Naive thymus-derived CD4-positive, alpha-beta T cell (primary cell): ENCODE data around the gene BRS3. TPM values are rescaled to one million over a fixed set of nuclear protein-coding genes. Genes with fewer than 3 reads are reported as not detected.

Source experiments
- ATAC-seq: fragments of 150-1000 bp; cut with Tn5 transposase; 2 replicates; pipeline ENCODE4 v1.10.0; 2021; ENCODE audit warnings: mild to moderate bottlenecking, moderate library complexity
- CTCF ChIA-PET: fragments of 350-600 bp; sonication (Branson Sonifier 250); formaldehyde crosslinking; loops from one replicate; lab custom pipeline; 2021; ENCODE audit warnings: antibody characterized with exemption; lab: Charles Lee
- POLR2A ChIA-PET: fragments of 350-600 bp; sonication (Branson Sonifier 250); formaldehyde crosslinking; loops from one replicate; lab custom pipeline; 2021; ENCODE audit warnings: antibody characterized with exemption, inconsistent platforms; lab: Charles Lee
- DNase-seq, 9 donors: peaks; one replicate each; pipeline versions ENCODE4 v3.0.0 to v3.0.0-alpha.2; 2020 to 2022; ENCODE audit warnings: mixed read lengths in 1 of 9
- H3K27ac ChIP-seq: one replicate; pipeline ENCODE4 v1.7.0; 2013; ENCODE audit warnings: mild to moderate bottlenecking, low read depth, low read length, moderate library complexity
- H3K27me3 ChIP-seq, 2 donors: one replicate each; pipeline ENCODE4 v1.7.0; 2013; ENCODE audit warnings: low read length in 2 of 2, mild to moderate bottlenecking in 2 of 2, moderate library complexity in 2 of 2; ENCODE audit not compliant: control insufficient read depth in 2 of 2, insufficient read depth in 2 of 2
- H3K36me3 ChIP-seq, 3 experiments: 1 replicate in 2 of 3; 2 replicates in 1 of 3; pipeline ENCODE4 v1.7.0; 2013; ENCODE audit warnings: low read length in 3 of 3, mild to moderate bottlenecking in 3 of 3, moderate library complexity in 1 of 3; ENCODE audit not compliant: insufficient read depth in 3 of 3, control insufficient read depth in 2 of 3
- H3K4me1 ChIP-seq, 2 donors: one replicate each; pipeline ENCODE4 v1.7.0; 2013; ENCODE audit warnings: low read length in 2 of 2, mild to moderate bottlenecking in 2 of 2, moderate library complexity in 1 of 2; ENCODE audit not compliant: control insufficient read depth in 2 of 2, insufficient read depth in 2 of 2
- H3K4me3 ChIP-seq: 2 replicates; pipeline ENCODE4 v1.7.0; 2013; ENCODE audit warnings: mild to moderate bottlenecking, low read length
- H3K9me3 ChIP-seq, 3 experiments: 1 replicate in 2 of 3; 2 replicates in 1 of 3; pipeline ENCODE4 v1.7.0; 2013; ENCODE audit warnings: low read length in 3 of 3; ENCODE audit not compliant: control insufficient read depth in 2 of 3
- H3K27ac Mint-ChIP-seq, 9 donors: one replicate each; pipeline ENCODE4 v1.8.0; 2020 to 2022; ENCODE audit warnings: mixed read lengths in 9 of 9, mild to moderate bottlenecking in 8 of 9, moderate library complexity in 5 of 9, inconsistent platforms in 2 of 9
- H3K27me3 Mint-ChIP-seq, 5 donors: one replicate each; pipeline ENCODE4 v1.8.0; 2021 to 2022; ENCODE audit warnings: mixed read lengths in 5 of 5, mild to moderate bottlenecking in 1 of 5
- H3K36me3 Mint-ChIP-seq, 5 donors: one replicate each; pipeline ENCODE4 v1.8.0; 2020 to 2022; ENCODE audit warnings: mixed read lengths in 5 of 5, mild to moderate bottlenecking in 3 of 5, inconsistent platforms in 1 of 5
- H3K4me1 Mint-ChIP-seq, 7 donors: one replicate each; pipeline ENCODE4 v1.8.0; 2020 to 2022; ENCODE audit warnings: mixed read lengths in 7 of 7, mild to moderate bottlenecking in 3 of 7, inconsistent platforms in 1 of 7
- H3K4me3 Mint-ChIP-seq, 10 donors: one replicate each; pipeline ENCODE4 v1.8.0; 2020 to 2022; ENCODE audit warnings: mild to moderate bottlenecking in 10 of 10, mixed read lengths in 10 of 10, moderate library complexity in 6 of 10, inconsistent platforms in 2 of 10
- H3K9me3 Mint-ChIP-seq, 11 donors: one replicate each; pipeline ENCODE4 v1.8.0; 2020 to 2022; ENCODE audit warnings: mixed read lengths in 11 of 11, mild to moderate bottlenecking in 4 of 11, inconsistent platforms in 1 of 11, moderate library complexity in 1 of 11
- intact Hi-C, 2 donors: fragments of 100-400 bp; cut with micrococcal nuclease; formaldehyde crosslinking; loops; one replicate each; pipeline ENCODE4 v1.15.1; 2023
- polyA plus RNA-seq, 2 donors: library from polyadenylated mRNA; unstranded; fragments of 300-500 nt; fragmentation: Illumina TruSeq; gene quantifications; one replicate each; pipeline ENCODE4 v1.2.3, GENCODE V29; 2021
- total RNA-seq, 6 experiments: library from RNA in 5 of 6; stranded (reverse) in 5 of 6; gene quantifications; 1 replicate in 5 of 6; 2 replicates in 1 of 6; pipeline ENCODE4 v1.2.3 and lab custom pipeline; 2021 to 2026

Gene BRS3
- total and polyA plus RNA-seq, 7 experiments from 2014 or later: not detected

DNA sequence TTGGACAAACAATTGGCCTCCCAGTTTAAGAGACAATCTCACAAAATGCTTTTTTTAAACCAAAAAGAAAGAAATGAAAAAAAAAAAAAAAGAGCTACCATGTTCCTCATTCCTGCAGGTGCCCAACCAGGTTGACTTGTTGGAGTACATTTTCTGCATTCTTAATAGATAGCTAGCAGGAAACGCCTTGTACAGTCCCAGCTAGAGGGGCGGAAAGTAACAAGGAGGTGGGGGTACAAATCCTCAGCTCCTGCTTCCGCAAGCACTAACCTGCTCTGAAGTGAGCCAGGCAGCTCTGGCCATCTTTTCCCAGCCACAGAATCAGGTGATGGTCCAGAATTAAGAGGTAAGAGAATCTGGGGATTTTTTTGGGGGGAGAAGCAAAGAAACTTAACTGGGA lies 44.2 kb downstream of the BRS3 start, which contains the start of gene VGLL1:
Gene VGLL1, plus strand, starts transcription at position 265 of the 400 bp plus-strand sequence. CDS start 3,806 bp downstream, outside the sequence.
- intact Hi-C loops: no loop called here
- Histone ChIP-seq H3K9me3 (no peaks in the 10 kb centered on the region), H3K4me3 (no peak within 1 kb of the TSS), H3K4me1 (no peaks in the 10 kb centered on the region), H3K27me3 (no peaks in the 10 kb centered on the region), H3K36me3 (no peaks in the 10 kb centered on the region), H3K27ac (no peak within 1 kb of the TSS)
- DNase-seq (no peak), ATAC-seq (no peak)
- Mint-ChIP-seq H3K27ac (no peak within 1 kb of the TSS), H3K4me1 (peaks cover 0 to 8% (median 6%) of the 10 kb centered on the region in 7 donors), H3K27me3 (peaks cover 0 to 14% (median 0%) of the 10 kb centered on the region in 5 donors), H3K4me3 (no peak within 1 kb of the TSS), H3K36me3 (no peaks in the 10 kb centered on the region), H3K9me3 (peaks cover 0 to 5% (median 0%) of the 10 kb centered on the region in 11 donors)
- ChIA-PET CTCF (interaction anchor here (0.6 kb wide), 1 partner anchor 13 kb away, joined by 3 read pairs; no protein-coding TSS in a partner anchor), POLR2A (no interaction called here)

DNA sequence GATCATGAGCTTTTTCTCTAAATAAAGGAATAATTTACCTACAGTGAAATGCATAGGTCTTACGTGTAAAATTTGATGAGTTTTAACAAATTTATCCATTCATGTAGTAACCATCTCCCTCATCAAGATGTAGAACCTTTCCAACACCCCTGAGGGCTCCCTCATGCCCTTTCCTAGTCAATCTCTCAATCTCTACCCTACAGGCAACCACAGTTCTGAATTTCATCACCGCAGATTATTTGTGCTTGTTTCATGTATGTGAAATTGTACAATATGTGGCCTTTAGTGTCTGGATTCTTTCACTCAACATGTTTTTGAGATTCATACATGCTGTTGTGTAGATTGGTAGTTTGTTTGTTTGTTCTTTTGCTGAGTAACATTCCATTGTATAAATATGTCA lies 46.4 kb downstream of the BRS3 start:
- H3K27ac ChIP-seq: no peak overlapping the region
- H3K9me3 Mint-ChIP-seq: peaks cover 0 to 2% (median 0%) of the 10 kb centered on the region in 11 donors
- no peaks in the 10 kb centered on the region for H3K36me3 Mint-ChIP-seq
- no peaks in the 10 kb centered on the region for H3K36me3 ChIP-seq
- no peaks in the 10 kb centered on the region for H3K27me3 ChIP-seq
- H3K4me3 ChIP-seq: no peak overlapping the region
- H3K4me1 Mint-ChIP-seq: peaks cover 0 to 14% (median 6%) of the 10 kb centered on the region in 7 donors
- peaks cover 0 to 8% (median 0%) of the 10 kb centered on the region in 5 donors for H3K27me3 Mint-ChIP-seq
- ChIA-PET POLR2A (no interaction called here), CTCF (interaction anchor here (1.0 kb wide), 1 partner anchor 393 kb away, joined by 3 read pairs; no protein-coding TSS in a partner anchor)
- H3K4me3 Mint-ChIP-seq: no peak overlapping the region
- no peaks in the 10 kb centered on the region for H3K9me3 ChIP-seq
- DNase-seq (no peak), ATAC-seq (no peak)
- H3K4me1 ChIP-seq: no peaks in the 10 kb centered on the region
- intact Hi-C loops: no loop called here
- H3K27ac Mint-ChIP-seq: no peak overlapping the region

- intact Hi-C loops: no loop called here
- no peaks in the 10 kb centered on the region for H3K36me3 ChIP-seq
- peaks cover 0 to 9% (median 0%) of the 10 kb centered on the region in 5 donors for H3K27me3 Mint-ChIP-seq
- H3K4me3 Mint-ChIP-seq: no peak overlapping the region
- H3K27ac ChIP-seq: no peak overlapping the region
- H3K27ac Mint-ChIP-seq: peak overlapping the region in 1 of 9 donors; percentile 21
- H3K4me1 ChIP-seq: peaks cover 3 to 5% of the 10 kb centered on the region in 2 donors
- H3K9me3 ChIP-seq: no peaks in the 10 kb centered on the region
- peaks cover 0 to 2% (median 0%) of the 10 kb centered on the region in 11 donors for H3K9me3 Mint-ChIP-seq
- no peaks in the 10 kb centered on the region for H3K27me3 ChIP-seq
- CTCF ChIA-PET: no interaction called here
- no peak for DNase-seq
- ATAC-seq: no peak
- POLR2A ChIA-PET: no interaction called here
- H3K4me3 ChIP-seq: no peak overlapping the region
- peaks cover 0 to 3% (median 0%) of the 10 kb centered on the region in 5 donors for H3K36me3 Mint-ChIP-seq
- peaks cover 0 to 19% (median 9%) of the 10 kb centered on the region in 7 donors for H3K4me1 Mint-ChIP-seq
These were observed 51.1 kb downstream of the BRS3 start for GRCh38 chrX:136538811-136539210.

- intact Hi-C loops: no loop called here
- POLR2A ChIA-PET: no interaction called here
- H3K27me3 Mint-ChIP-seq: peaks cover 0 to 9% (median 0%) of the 10 kb centered on the region in 5 donors
- Histone ChIP-seq H3K27me3 (no peaks in the 10 kb centered on the region), H3K4me3 (no peak overlapping the region), H3K4me1 (peaks cover 3 to 11% of the 10 kb centered on the region in 2 donors), H3K27ac (no peak overlapping the region), H3K9me3 (no peaks in the 10 kb centered on the region), H3K36me3 (no peaks in the 10 kb centered on the region)
- DNase-seq (no peak), ATAC-seq (no peak)
- peaks cover 0 to 3% (median 0%) of the 10 kb centered on the region in 5 donors for H3K36me3 Mint-ChIP-seq
- CTCF ChIA-PET: no interaction called here
- peaks cover 0 to 1% (median 0%) of the 10 kb centered on the region in 11 donors for H3K9me3 Mint-ChIP-seq
- H3K27ac Mint-ChIP-seq: no peak overlapping the region
- peaks cover 2 to 30% (median 17%) of the 10 kb centered on the region in 7 donors for H3K4me1 Mint-ChIP-seq
- H3K4me3 Mint-ChIP-seq: no peak overlapping the region
These were observed 52.5 kb downstream of the BRS3 start for GRCh38 chrX:136540226-136540625.

DNA sequence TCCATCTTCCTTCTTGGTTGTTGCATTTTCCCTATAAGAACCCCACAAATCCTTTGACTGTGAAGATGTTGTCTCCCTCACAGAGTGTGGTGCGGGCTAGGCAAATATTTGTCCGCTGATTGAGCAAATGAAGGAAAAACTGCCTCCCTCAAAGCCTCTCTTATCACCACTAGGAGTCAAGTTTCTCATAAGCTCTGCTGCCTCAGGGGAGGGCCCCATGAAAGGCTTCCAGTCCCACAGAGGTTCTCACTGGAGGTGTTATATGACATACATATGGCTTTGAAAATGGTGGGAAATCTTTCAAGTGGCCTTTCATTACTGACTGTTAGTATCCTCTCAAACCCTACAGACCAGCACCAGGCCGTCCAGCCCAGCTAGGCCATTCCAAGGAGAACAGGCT lies 53.5 kb downstream of the BRS3 start:
- no peak overlapping the region for H3K4me3 ChIP-seq
- CTCF ChIA-PET: no interaction called here
- H3K9me3 ChIP-seq: no peaks in the 10 kb centered on the region
- intact Hi-C loops: no loop called here
- H3K9me3 Mint-ChIP-seq: no peaks in the 10 kb centered on the region
- no peaks in the 10 kb centered on the region for H3K27me3 ChIP-seq
- peaks cover 0 to 8% (median 0%) of the 10 kb centered on the region in 5 donors for H3K27me3 Mint-ChIP-seq
- DNase-seq: no peak
- H3K27ac ChIP-seq: no peak overlapping the region
- H3K4me1 ChIP-seq: peaks cover 3 to 20% of the 10 kb centered on the region in 2 donors
- no peak overlapping the region for H3K27ac Mint-ChIP-seq
- H3K36me3 Mint-ChIP-seq: peaks cover 0 to 3% (median 0%) of the 10 kb centered on the region in 5 donors
- POLR2A ChIA-PET: no interaction called here
- peaks cover 2 to 40% (median 28%) of the 10 kb centered on the region in 7 donors for H3K4me1 Mint-ChIP-seq
- H3K4me3 Mint-ChIP-seq: no peak overlapping the region
- no peaks in the 10 kb centered on the region for H3K36me3 ChIP-seq
- no peak for ATAC-seq

GRCh38 chrX:136542281-136542680 lies 54.5 kb downstream of the BRS3 start:
- intact Hi-C loops: no loop called here
- H3K36me3 Mint-ChIP-seq: peaks cover 0 to 3% (median 0%) of the 10 kb centered on the region in 5 donors
- H3K4me1 Mint-ChIP-seq: peaks cover 2 to 50% (median 38%) of the 10 kb centered on the region in 7 donors
- peak overlapping the region in 6 of 9 donors; percentile 17 to 63 (median 46) for H3K27ac Mint-ChIP-seq
- H3K27me3 Mint-ChIP-seq: peaks cover 0 to 6% (median 0%) of the 10 kb centered on the region in 5 donors
- Histone ChIP-seq H3K27me3 (no peaks in the 10 kb centered on the region), H3K9me3 (no peaks in the 10 kb centered on the region), H3K36me3 (no peaks in the 10 kb centered on the region), H3K4me1 (peaks cover 11 to 30% of the 10 kb centered on the region in 2 donors), H3K27ac (no peak overlapping the region), H3K4me3 (no peak overlapping the region)
- peak overlapping the region in 2 of 10 donors; percentile 21 to 54 for H3K4me3 Mint-ChIP-seq
- H3K9me3 Mint-ChIP-seq: no peaks in the 10 kb centered on the region
- POLR2A ChIA-PET: interaction anchor here (0.6 kb wide), 1 partner anchor 310 kb away, joined by 4 read pairs; no protein-coding TSS in a partner anchor
- ATAC-seq: peak; percentile 36
- CTCF ChIA-PET: no interaction called here
- DNase-seq: peak in 5 of 9 donors; percentile 2 to 30 (median 9)
